Natural killer cell (primary cell): ENCODE data around the gene FBXO5. TPM values are rescaled to one million over a fixed set of nuclear protein-coding genes. Genes with fewer than 3 reads are reported as not detected.

ENCODE experiments used
- ATAC-seq, 3 donors: fragments of 150-1000 bp in 2 of 3; fragments of 200-7000 bp in 1 of 3; cut with Tn5 transposase; 1 replicate in 1 of 3; 2 replicates in 2 of 3; pipeline ENCODE4 v1.10.0; 2021; ENCODE audit warnings: mild to moderate bottlenecking in 2 of 3, moderate library complexity in 2 of 3
- DNase-seq, 2 donors: peaks; one replicate each; pipeline versions ENCODE4 v3.0.0 to v3.0.0-alpha.2; 2013 to 2021; ENCODE audit warnings: mixed read lengths in 1 of 2
- H3K27ac ChIP-seq: one replicate; pipeline ENCODE4 v1.5.1; 2013; ENCODE audit warnings: mild to moderate bottlenecking, low read length
- H3K27me3 ChIP-seq: one replicate; pipeline ENCODE4 v1.6.1; 2013; ENCODE audit warnings: low read length; ENCODE audit not compliant: control insufficient read depth, insufficient read depth
- H3K36me3 ChIP-seq: one replicate; pipeline ENCODE4 v1.6.1; 2013; ENCODE audit warnings: low read length; ENCODE audit not compliant: control insufficient read depth, insufficient read depth
- H3K4me1 ChIP-seq: one replicate; pipeline ENCODE4 v1.6.1; 2013; ENCODE audit warnings: low read length; ENCODE audit not compliant: control insufficient read depth, insufficient read depth
- H3K4me3 ChIP-seq: one replicate; pipeline ENCODE4 v1.5.1; 2013; ENCODE audit warnings: low read length
- H3K9me3 ChIP-seq: one replicate; pipeline ENCODE4 v1.6.1; 2013; ENCODE audit warnings: low read length; ENCODE audit not compliant: control insufficient read depth, insufficient read depth
- H3K27ac Mint-ChIP-seq, 2 donors: one replicate each; pipeline ENCODE4 v1.8.0; 2022; ENCODE audit warnings: mild to moderate bottlenecking in 2 of 2, mixed read lengths in 2 of 2, moderate library complexity in 1 of 2
- H3K27me3 Mint-ChIP-seq, 2 donors: one replicate each; pipeline ENCODE4 v1.8.0; 2022; ENCODE audit warnings: low read depth in 2 of 2, mixed read lengths in 2 of 2
- H3K36me3 Mint-ChIP-seq: one replicate; pipeline ENCODE4 v1.8.0; 2022; ENCODE audit warnings: mixed read lengths
- H3K4me1 Mint-ChIP-seq, 2 donors: one replicate each; pipeline ENCODE4 v1.8.0; 2022; ENCODE audit warnings: mixed read lengths in 2 of 2
- H3K4me3 Mint-ChIP-seq: one replicate; pipeline ENCODE4 v1.8.0; 2022; ENCODE audit warnings: mild to moderate bottlenecking, moderate library complexity, mixed read lengths
- H3K9me3 Mint-ChIP-seq, 2 donors: one replicate each; pipeline ENCODE4 v1.8.0; 2022; ENCODE audit warnings: mixed read lengths in 2 of 2
- CTCF ChIP-seq: fragments of 200-600 bp; IDR thresholded peaks from one replicate; pipeline ENCODE4 v1.8.0; 2022; ENCODE audit warnings: antibody characterized with exemption
- WGBS: methylation state at CpG from one replicate; pipeline ENCODE4 v1.1.7; 2013; ENCODE audit warnings: missing lambda C conversion rate; ENCODE audit not compliant: insufficient coverage; 5-methylcytosine and 5-hydroxymethylcytosine counted together
- intact Hi-C: fragments of 100-400 bp; cut with micrococcal nuclease; formaldehyde crosslinking; loops from one replicate; pipeline ENCODE4 v1.14.2; 2022
- total RNA-seq, 4 donors: library from RNA; stranded (reverse); fragments of 120-200 nt in 1 of 4; gene quantifications; one replicate each; pipeline versions ENCODE4 v1.2.3 to v1.2.4, GENCODE V29; 2013 to 2022

FBXO5 gene
- total RNA-seq, 3 donors from 2014 or later (not counting 1 experiment from before 2014, with no cell fraction given): 5.9 to 11.2 (median 9.6) TPM

DNA sequence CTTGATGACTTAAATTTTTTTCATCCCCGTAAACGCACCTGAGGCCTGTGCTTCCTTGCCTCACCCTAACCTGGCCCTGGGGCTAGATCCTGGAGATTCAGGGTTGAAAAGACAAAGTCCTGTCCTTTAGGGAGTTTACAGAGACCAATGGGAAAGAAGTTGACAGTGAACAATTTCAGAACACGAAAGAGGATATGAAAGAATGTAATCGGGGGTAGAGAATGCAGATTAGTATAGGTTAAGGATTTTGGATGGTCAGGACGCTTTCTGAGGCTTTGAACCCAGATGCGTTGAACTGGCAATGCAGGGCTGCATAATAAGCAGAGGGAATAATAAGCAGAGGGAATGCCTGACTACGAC lies 1.7 kb upstream of the FBXO5 start:
- peaks cover 25 to 36% of the 10 kb centered on the region in 2 donors for H3K4me1 Mint-ChIP-seq
- peak overlapping the region; percentile 97 for H3K27ac Mint-ChIP-seq
- H3K4me3 ChIP-seq: no peak overlapping the region
- H3K36me3 Mint-ChIP-seq: no peaks in the 10 kb centered on the region
- H3K4me1 ChIP-seq: peaks cover 23% of the 10 kb centered on the region
- TF ChIP-seq CTCF: no peak
- H3K9me3 ChIP-seq: no peaks in the 10 kb centered on the region
- 9% methylated on average over 7 of the region's 7 CpGs for WGBS
- peak overlapping the region; percentile 98 for H3K4me3 Mint-ChIP-seq
- H3K36me3 ChIP-seq: peaks cover 3% of the 10 kb centered on the region
- ATAC-seq (no peak), DNase-seq (no peak)
- no peaks in the 10 kb centered on the region for H3K27me3 Mint-ChIP-seq
- no peaks in the 10 kb centered on the region for H3K27me3 ChIP-seq
- no peaks in the 10 kb centered on the region for H3K9me3 Mint-ChIP-seq
- peak overlapping the region; percentile 91 for H3K27ac ChIP-seq
- intact Hi-C loops: loop anchor here (10.0 kb wide), 1 partner anchor 1600 kb away; no protein-coding TSS in a partner anchor

DNA sequence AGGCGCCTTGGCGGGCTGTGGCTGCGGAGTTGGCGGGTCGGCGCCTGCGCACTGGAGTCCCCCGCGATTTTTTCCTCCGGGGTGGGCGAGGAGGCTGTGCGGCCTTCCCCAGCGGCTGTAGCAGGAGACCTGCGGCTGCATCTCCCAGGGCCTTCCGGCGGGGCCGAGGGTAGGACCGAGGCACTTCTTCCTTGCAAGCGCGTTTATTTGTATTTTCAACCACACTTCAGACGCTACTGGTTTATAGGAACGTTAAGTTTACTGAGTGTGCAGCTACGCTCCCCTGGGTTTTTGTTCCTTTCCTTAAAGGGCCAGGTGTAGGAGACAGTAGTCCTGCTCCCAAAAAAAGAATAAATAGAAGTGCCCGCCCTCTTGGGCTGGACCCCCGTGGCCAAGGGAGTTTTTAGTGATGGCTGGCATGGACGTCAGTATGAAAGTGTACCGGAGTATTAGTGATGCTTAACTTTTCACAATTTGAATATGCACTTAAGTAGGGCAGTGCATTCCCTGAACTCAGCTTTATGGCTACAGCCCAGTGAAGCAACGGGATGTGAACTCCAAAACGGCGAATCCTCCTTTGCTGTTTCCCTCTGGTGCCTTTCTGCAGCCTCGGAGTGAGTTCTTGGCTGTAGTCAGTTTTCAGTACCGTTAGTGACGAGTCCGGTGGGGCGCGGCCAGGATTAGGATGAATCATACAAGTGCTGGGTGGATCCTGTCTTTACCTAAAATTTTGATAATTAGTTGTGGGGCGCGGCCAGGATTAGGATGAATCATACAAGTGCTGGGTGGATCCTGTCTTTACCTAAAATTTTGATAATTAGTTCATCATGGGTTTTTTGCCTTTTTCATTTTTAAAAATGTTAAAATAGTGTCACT lies 1.0 kb upstream of the FBXO5 start:
- peaks cover 25 to 36% of the 10 kb centered on the region in 2 donors for H3K4me1 Mint-ChIP-seq
- ATAC-seq: peak in 1 of 3 donors; percentile 14
- H3K27me3 ChIP-seq: no peaks in the 10 kb centered on the region
- peak; percentile 61 to 97 for DNase-seq
- WGBS: 0% methylated on average over 38 of the region's 38 CpGs
- no peaks in the 10 kb centered on the region for H3K27me3 Mint-ChIP-seq
- H3K27ac Mint-ChIP-seq: peak overlapping the region; percentile 97
- H3K27ac ChIP-seq: peak overlapping the region; percentile 91
- TF ChIP-seq CTCF: no peak
- H3K36me3 ChIP-seq: peaks cover 3% of the 10 kb centered on the region
- no peaks in the 10 kb centered on the region for H3K9me3 ChIP-seq
- H3K4me1 ChIP-seq: peaks cover 23% of the 10 kb centered on the region
- H3K4me3 Mint-ChIP-seq: peak overlapping the region; percentile 98
- intact Hi-C loops: loop anchor here (2.0 to 10.0 kb wide), 4 partner anchors 19 to 1599 kb away; partner anchors contain the start of genes MTRF1L and RMND1
- H3K9me3 Mint-ChIP-seq: no peaks in the 10 kb centered on the region
- no peaks in the 10 kb centered on the region for H3K36me3 Mint-ChIP-seq
- peak overlapping the region; percentile 90 for H3K4me3 ChIP-seq

GRCh38 chr6:152981989-152982903 lies 595 bp downstream of the FBXO5 start:
- Mint-ChIP-seq H3K27me3 (no peaks in the 10 kb centered on the region), H3K27ac (peak overlapping the region in 1 of 2 donors; percentile 97), H3K4me3 (peak overlapping the region; percentile 98), H3K4me1 (peaks cover 24 to 34% of the 10 kb centered on the region in 2 donors), H3K36me3 (no peaks in the 10 kb centered on the region), H3K9me3 (no peaks in the 10 kb centered on the region)
- peaks cover 23% of the 10 kb centered on the region for H3K4me1 ChIP-seq
- WGBS: 7% methylated on average over 71 of the region's 71 CpGs
- H3K9me3 ChIP-seq: no peaks in the 10 kb centered on the region
- no peak for ATAC-seq
- DNase-seq: peak in 1 of 2 donors; percentile 23
- peaks cover 6% of the 10 kb centered on the region for H3K36me3 ChIP-seq
- peak overlapping the region; percentile 90 for H3K4me3 ChIP-seq
- no peaks in the 10 kb centered on the region for H3K27me3 ChIP-seq
- no peak overlapping the region for H3K27ac ChIP-seq
- no peak for TF ChIP-seq CTCF
- intact Hi-C loops: loop anchor here (2.0 to 10.0 kb wide), 4 partner anchors 21 to 1597 kb away; partner anchors contain the start of genes MTRF1L and RMND1
